Activated T-cell treated with anti-CD3 and anti-CD28 coated beads, Interleukin-2, amount 50 U/mL, for 72 hours (primary cell): ENCODE data around the gene ADIG. TPM values are rescaled to one million over a fixed set of nuclear protein-coding genes. Genes with fewer than 3 reads are reported as not detected.
"Not testable (repeated sequence)": the region's sequence is repeated elsewhere in the genome, so short reads cannot be mapped to it uniquely, and the experiment has no call there.

Source experiments
- ATAC-seq, 2 donors: fragments of 150-1000 bp; cut with Tn5 transposase; replicated peaks in 1 of 2; 2 replicates each; pipeline ENCODE4 v1.10.0; 2021; ENCODE audit warnings: moderate library complexity in 2 of 2, mild to moderate bottlenecking in 1 of 2
- DNase-seq, 2 donors: peaks; one replicate each; pipeline ENCODE4 v3.0.0; 2021 to 2022; ENCODE audit warnings: mixed read lengths in 1 of 2
- H3K27ac Mint-ChIP-seq: one replicate; pipeline ENCODE4 v1.8.0; 2022; ENCODE audit warnings: mild to moderate bottlenecking, moderate library complexity, mixed read lengths
- H3K27me3 Mint-ChIP-seq: one replicate; pipeline ENCODE4 v1.8.0; 2022; ENCODE audit warnings: low read depth, mixed read lengths
- H3K36me3 Mint-ChIP-seq, 2 donors: one replicate each; pipeline ENCODE4 v1.8.0; 2022; ENCODE audit warnings: mixed read lengths in 2 of 2, mild to moderate bottlenecking in 1 of 2; ENCODE audit not compliant: insufficient read depth in 2 of 2
- H3K4me1 Mint-ChIP-seq: one replicate; pipeline ENCODE4 v1.8.0; 2022; ENCODE audit warnings: low read depth, mixed read lengths
- H3K4me3 Mint-ChIP-seq, 2 donors: one replicate each; pipeline ENCODE4 v1.8.0; 2022; ENCODE audit warnings: mild to moderate bottlenecking in 2 of 2, mixed read lengths in 2 of 2, moderate library complexity in 2 of 2
- H3K9me3 Mint-ChIP-seq, 2 donors: one replicate each; pipeline ENCODE4 v1.8.0; 2022; ENCODE audit warnings: mixed read lengths in 2 of 2
- total RNA-seq, 2 donors: library from RNA; stranded (reverse); gene quantifications; one replicate each; pipeline ENCODE4 v1.2.3, GENCODE V29; 2022

The ADIG gene
- total RNA-seq, 2 donors from 2014 or later, result not detected

DNA sequence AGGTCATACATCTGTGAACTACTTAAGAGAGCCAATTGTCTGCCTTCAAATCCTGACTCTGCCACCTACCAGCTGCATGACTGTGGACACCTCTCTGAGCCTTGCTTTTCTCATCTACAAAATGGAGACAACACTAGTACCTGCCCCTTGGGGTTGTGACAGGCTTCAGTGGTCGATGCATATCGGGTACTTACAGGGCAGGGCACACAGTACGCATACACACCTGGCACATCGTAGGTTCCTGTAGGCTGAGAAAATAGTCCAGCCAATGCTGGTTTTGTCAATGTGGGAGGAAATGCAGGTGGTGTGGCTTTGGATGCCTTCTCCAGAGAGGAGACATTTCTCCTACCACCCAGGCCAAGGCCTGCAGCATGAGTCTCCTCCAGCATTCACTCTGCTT is 2.3 kb downstream of the ADIG start:
- no peaks in the 10 kb centered on the region for H3K4me1 Mint-ChIP-seq
- H3K27ac Mint-ChIP-seq, result no peak overlapping the region
- no peaks in the 10 kb centered on the region for H3K9me3 Mint-ChIP-seq
- H3K36me3 Mint-ChIP-seq, result no peaks in the 10 kb centered on the region
- DNase-seq, result no peak
- H3K4me3 Mint-ChIP-seq, result no peak overlapping the region
- ATAC-seq, result no peak
- peaks cover 5% of the 10 kb centered on the region for H3K27me3 Mint-ChIP-seq

DNA sequence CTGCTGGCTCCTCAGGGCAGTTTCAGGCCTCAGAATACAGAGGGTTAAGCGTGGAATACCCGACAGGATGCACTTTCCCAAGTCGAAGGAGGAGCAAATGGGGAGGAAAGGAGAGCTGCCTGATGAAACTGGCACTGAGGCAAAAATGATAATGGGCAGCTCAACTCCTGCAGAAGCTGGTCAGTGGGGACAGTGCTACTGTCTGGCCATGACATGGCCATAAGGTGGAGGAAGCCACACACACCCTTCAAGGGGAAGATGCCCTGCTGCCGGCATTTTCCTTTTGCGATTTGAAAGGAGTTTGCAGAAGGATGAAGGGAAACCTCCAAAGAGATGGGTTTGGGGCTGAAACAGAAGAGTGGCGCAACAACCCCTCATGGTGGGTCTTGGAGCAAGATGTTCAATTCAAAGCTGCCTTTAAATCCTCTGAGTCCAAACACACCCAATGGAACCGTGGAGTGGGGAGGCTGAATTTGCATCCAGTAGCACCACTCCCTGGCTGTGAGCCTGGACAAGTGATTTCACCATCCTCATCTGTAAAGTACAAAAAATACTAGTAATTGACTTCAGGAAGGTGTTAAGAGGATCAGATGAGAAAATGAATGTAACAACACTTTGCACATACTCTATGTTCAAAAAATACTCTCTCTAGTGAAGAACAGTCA is 3.2 kb downstream of the ADIG start:
- Mint-ChIP-seq H3K4me3 (no peak overlapping the region), H3K4me1 (no peaks in the 10 kb centered on the region)

DNA sequence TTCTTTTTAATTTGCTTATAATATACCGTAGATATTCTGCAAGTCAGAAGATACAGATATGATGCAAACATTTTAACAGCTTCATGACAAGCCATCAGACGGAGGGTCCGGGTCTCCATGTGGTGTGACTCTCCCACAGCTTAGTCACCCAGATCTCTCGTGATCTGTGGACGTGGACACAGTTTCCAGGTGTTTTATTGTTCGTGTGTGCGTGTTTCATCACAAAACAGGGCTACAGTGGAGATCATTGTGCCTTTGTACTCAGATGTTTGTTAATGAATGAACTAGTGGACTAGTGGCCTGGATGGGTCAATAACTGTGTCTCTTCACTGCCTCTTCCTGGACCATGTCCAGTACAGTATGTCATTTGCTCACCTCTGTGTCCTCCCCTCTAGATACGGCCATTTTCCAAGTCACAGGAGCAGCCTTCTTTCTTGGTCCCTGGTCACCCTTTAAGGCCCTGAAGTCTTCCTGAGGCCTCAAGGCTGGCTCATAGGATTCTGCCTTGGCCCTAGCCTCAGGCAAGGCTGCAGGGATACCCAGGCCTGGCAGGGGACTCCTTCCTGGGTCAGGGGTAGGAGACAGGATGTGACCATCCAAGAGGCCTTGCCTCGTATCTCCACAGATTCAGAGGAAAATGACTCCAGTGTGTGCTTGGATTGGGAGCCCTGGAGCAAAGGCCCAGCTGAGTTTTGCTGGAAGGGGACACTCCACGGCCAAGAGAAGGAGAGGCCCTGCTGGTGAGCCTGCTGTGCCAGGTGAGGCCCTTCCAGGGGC is 4.6 kb downstream of the ADIG start:
- H3K27me3 Mint-ChIP-seq, result peaks cover 5% of the 10 kb centered on the region
- no peaks in the 10 kb centered on the region for H3K9me3 Mint-ChIP-seq
- no peak for ATAC-seq

More for the DNA sequence above, 3.2 kb downstream of the ADIG start:
- no peak for DNase-seq
- Mint-ChIP-seq H3K27me3 (peaks cover 5% of the 10 kb centered on the region), H3K27ac (no peak overlapping the region), H3K9me3 (no peaks in the 10 kb centered on the region), H3K36me3 (no peaks in the 10 kb centered on the region)
- ATAC-seq, result no peak

DNA sequence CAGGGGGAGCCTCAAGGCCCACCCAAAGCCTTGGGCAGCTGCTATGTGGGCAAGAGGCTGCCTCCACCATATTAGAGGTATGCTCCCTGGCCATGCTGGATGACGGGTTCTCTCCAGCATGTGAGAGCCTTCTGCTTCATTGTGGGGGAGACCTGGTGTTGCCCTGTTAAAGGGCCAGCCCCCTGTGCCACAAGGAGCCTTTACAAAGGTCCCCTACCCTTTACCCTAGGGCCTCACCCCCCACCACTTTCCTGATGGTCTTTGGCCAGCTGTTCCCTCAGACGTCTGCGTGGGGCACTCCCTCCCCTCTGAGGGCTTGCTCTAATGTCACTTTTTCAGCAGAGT is 5.2 kb downstream of the ADIG start:
- no peaks in the 10 kb centered on the region for H3K9me3 Mint-ChIP-seq
- DNase-seq (no peak), ATAC-seq (no peak)
- H3K4me1 Mint-ChIP-seq, result no peaks in the 10 kb centered on the region
- H3K4me3 Mint-ChIP-seq, result no peak overlapping the region
- no peaks in the 10 kb centered on the region for H3K36me3 Mint-ChIP-seq
- no peak overlapping the region for H3K27ac Mint-ChIP-seq
- peaks cover 5% of the 10 kb centered on the region for H3K27me3 Mint-ChIP-seq

More for the DNA sequence above, 4.6 kb downstream of the ADIG start:
- Mint-ChIP-seq H3K4me3 (no peak overlapping the region), H3K36me3 (no peaks in the 10 kb centered on the region), H3K4me1 (no peaks in the 10 kb centered on the region), H3K27ac (no peak overlapping the region)
- no peak for DNase-seq

DNA sequence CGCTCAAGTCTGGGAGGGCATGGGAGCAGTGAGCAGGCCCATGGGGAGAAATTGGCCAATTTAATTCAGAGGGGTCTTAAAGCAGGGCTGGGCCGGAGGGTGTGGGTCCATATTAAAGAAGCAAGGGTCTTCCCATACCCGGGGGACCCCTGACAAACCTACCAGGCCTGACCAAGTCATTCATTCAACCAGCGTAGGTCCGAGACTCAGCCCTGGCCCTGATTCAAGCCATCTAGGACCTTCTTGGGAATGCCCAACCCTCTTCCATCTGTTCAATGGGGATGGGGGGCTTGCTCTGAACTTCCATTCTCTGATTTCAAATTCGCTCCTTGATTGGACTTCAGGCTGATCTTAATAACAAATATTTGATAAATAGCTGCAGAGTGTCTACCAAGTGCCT is 7.3 kb downstream of the ADIG start:
- no peak overlapping the region for H3K27ac Mint-ChIP-seq
- H3K9me3 Mint-ChIP-seq, result no peaks in the 10 kb centered on the region
- H3K27me3 Mint-ChIP-seq, result peaks cover 5% of the 10 kb centered on the region
- no peaks in the 10 kb centered on the region for H3K36me3 Mint-ChIP-seq
- H3K4me1 Mint-ChIP-seq, result no peaks in the 10 kb centered on the region
- DNase-seq, result no peak
- ATAC-seq, result no peak
- H3K4me3 Mint-ChIP-seq, result no peak overlapping the region

DNA sequence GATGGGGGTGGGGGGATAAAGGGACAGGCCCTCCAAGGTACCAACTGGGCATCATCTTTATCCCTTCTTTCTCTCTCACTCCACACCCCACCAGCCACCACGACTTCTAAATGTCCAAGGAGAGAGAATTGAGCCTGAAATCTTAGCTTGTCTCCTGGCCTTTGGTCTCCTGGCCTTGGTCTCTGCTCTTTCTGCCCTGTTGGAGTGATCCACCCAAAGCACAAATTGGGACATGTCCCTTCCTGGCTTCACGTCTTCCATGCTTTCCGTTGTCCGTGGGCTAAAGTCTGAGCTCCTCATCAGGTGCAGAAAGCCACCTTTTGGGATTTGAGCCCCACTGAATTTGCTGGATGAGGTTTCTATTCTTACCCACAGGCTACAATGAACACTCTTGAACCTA is 8.4 kb downstream of the ADIG start:
- H3K27me3 Mint-ChIP-seq, result peaks cover 5% of the 10 kb centered on the region
- H3K4me3 Mint-ChIP-seq, result no peak overlapping the region
- H3K36me3 Mint-ChIP-seq, result no peaks in the 10 kb centered on the region
- DNase-seq, result no peak
- H3K27ac Mint-ChIP-seq, result no peak overlapping the region
- no peaks in the 10 kb centered on the region for H3K9me3 Mint-ChIP-seq
- H3K4me1 Mint-ChIP-seq, result no peaks in the 10 kb centered on the region
- ATAC-seq, result no peak

DNA sequence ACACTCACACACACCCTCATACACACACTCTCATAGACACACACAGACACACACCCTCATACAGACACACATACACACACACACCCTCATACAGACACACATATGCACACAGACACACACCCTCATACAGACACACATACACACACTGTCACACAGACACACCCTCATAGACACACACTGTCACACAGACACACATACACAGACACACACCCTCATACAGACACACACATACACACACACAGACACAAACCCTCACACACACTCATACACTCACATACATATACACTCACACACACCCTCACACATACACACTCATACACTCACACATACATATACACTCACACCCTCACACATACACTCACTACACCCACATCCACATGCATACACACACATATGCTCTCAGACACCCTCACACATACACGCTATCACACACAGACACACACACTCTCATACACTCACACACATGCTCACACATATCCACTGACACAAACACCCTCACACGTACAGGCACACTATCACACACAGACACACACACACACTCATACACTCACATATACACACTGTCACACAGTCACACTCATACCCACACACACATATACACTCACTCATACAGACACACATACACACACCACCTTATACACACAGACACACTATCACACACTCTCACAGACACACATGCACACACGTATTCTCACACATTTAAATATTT is 9.1 kb downstream of the ADIG start:
- Mint-ChIP-seq H3K27me3 (peaks cover 5% of the 10 kb centered on the region), H3K4me1 (no peaks in the 10 kb centered on the region), H3K36me3 (no peaks in the 10 kb centered on the region), H3K9me3 (no peaks in the 10 kb centered on the region), H3K4me3 (no peak overlapping the region), H3K27ac (no peak overlapping the region)
- no peak for DNase-seq
- ATAC-seq, result no peak

DNA sequence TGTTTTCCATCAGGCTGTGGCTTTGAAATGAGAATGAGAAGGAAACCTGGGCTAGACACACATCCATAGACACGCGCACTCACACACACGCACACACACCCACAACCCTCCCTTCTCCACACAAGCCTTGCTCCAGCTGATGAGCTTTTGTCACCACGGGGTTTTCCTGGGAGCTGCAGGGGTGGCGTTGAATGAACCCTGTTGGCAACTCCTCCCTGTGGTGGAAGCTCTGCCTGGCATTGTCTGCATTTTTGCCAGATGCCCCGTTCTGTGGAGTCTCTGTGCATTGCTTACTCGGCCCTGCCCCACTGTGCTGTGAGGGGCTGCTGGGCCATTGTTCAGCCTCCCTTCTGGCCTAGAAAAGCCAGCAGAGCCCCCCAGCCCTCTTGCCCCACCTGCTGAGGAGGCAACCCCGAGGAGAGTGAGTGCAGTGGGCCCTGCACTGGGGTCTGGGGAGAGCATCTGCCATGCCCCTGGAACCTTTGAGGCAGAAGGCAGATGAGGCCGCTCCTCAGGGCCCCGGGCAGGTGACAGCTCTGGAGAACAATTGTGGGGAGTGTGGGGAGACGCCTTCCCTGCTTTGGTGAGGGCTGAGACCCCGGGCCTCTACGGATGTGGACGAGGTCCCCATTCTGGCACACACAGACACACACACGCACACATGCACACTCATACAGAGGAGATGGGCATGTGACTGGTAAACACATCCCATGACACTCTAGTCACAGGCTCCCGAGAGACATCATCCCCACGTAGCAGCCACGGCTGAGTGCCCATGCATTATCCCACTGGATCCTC is 9.9 kb downstream of the ADIG start:
- no peaks in the 10 kb centered on the region for H3K9me3 Mint-ChIP-seq
- H3K4me1 Mint-ChIP-seq, result no peaks in the 10 kb centered on the region
- H3K27me3 Mint-ChIP-seq, result peaks cover 5% of the 10 kb centered on the region
- H3K4me3 Mint-ChIP-seq, result no peak overlapping the region
- H3K36me3 Mint-ChIP-seq, result no peaks in the 10 kb centered on the region
- ATAC-seq (no peak), DNase-seq (no peak)
- no peak overlapping the region for H3K27ac Mint-ChIP-seq

DNA sequence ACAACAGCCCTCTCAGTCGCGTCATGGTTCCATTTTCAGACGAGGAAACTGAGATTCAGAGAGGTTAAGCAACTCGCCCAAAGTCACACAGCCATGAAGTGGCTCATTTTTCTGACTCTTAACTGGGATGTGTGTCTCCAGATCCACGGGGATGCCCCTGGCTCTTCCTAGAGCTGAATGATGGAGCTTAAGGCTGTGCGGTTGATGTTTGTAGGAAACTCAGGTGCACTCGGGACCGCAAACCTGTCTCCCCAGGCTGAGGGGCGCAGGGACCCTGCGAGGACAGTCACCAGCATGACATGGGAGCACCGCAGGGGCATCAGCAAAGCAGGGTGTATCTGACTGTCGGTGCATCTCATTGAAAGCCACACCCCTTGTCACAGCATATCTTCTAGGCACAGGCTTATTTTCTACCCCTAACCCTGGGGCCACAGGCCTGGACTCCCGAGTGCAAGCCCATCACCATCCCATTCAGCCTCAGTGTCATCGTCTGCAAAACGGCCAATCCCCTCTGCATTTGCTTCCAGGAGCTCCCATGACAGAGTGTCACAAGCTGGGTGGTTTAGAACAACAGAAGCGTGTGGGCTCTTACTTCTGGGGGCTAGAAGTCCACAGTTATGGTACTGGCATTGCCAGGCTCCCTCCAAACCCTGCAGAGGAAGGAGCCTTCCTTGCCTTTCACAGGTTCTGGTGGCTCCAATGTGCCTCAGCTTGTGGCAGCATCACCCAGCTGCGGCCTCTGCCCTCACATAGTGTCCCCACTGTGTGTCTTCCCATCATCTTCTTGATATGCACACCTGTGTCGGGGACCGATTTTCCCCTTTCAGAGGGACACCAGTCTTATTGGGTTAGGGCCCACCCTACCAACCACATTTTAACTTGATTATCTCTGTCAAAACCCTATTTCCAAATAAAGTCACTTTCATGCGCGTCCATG is 10.7 kb downstream of the ADIG start:
- no peak for DNase-seq
- Mint-ChIP-seq H3K4me3 (no peak overlapping the region), H3K27ac (no peak overlapping the region), H3K9me3 (no peaks in the 10 kb centered on the region), H3K36me3 (no peaks in the 10 kb centered on the region), H3K27me3 (peaks cover 6% of the 10 kb centered on the region), H3K4me1 (no peaks in the 10 kb centered on the region)
- ATAC-seq, result no peak

DNA sequence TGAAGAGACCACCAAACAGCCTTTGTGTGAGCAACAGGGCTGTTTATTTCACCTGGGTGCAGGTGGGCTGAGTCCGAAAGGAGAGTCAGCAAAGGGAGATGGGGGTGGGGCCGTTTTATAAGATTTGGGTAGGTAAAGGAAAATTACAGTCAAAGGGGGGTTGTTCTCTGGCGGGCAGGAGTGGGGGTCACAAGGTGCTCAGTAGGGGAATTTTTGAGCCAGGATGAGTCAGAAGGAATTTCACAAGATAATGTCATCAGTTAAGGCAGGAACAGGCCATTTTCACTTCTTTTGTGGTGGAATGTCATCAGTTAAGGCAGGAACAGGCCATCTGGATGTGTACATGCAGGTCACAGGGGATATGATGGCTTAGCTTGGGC is 11.4 kb downstream of the ADIG start:
- not testable (repeated sequence) for H3K27ac Mint-ChIP-seq, ATAC-seq, H3K4me1 Mint-ChIP-seq, DNase-seq, H3K36me3 Mint-ChIP-seq, H3K9me3 Mint-ChIP-seq, H3K27me3 Mint-ChIP-seq, H3K4me3 Mint-ChIP-seq

DNA sequence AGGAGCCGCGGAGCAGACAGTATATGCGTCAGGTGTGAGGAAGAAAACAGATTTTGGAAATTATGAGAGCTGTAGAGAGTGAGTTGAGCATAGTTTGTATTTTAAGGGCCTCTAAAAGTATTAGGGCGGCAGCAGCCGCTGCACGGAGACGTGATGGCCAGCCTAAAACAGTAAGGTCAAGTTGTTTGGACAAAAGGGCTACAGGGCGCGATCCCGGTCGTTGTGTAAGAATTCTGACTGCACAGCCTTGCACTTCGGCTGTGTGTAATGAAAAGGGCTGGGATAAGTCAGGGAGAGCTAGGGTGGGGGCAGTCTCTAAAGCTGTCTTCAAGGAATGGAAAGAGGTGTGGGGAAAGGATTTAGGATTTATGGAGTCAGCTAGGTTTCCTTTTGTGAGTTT is 13.3 kb downstream of the ADIG start:
- not testable (repeated sequence) for H3K4me1 Mint-ChIP-seq, H3K27ac Mint-ChIP-seq, H3K9me3 Mint-ChIP-seq, ATAC-seq, H3K36me3 Mint-ChIP-seq, DNase-seq, H3K4me3 Mint-ChIP-seq
- peaks cover 21% of the 10 kb centered on the region for H3K27me3 Mint-ChIP-seq

DNA sequence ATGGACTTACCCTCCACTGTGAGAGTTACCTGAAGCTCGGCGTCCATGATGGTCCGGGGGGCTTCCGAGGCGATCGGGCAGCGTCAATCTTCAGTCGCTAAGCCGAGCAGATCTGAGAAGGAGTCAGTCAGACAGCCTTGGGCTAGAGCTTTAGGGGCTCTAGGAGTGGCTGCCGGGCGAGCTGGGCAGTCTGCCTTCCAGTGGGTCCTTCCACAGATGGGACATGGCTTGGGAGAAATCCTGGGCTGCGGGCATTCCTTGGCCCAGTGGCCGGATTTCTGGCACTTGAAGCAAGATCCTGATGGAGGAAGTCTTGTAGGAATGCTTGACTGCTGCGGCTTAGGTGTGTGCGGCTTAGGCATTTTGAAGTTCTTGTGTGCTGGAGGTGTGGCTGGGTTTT is 14.9 kb downstream of the ADIG start:
- not testable (repeated sequence) for H3K4me1 Mint-ChIP-seq, H3K9me3 Mint-ChIP-seq, DNase-seq, H3K27ac Mint-ChIP-seq, H3K4me3 Mint-ChIP-seq, ATAC-seq, H3K36me3 Mint-ChIP-seq
- H3K27me3 Mint-ChIP-seq, result peaks cover 32% of the 10 kb centered on the region
